Keratinocyte (primary cell): ENCODE data around the gene FGB. TPM values are rescaled to one million over a fixed set of nuclear protein-coding genes. Genes with fewer than 3 reads are reported as not detected.

ENCODE experiments used
- DNase-seq: peaks from one replicate; pipeline ENCODE4 v3.0.0-alpha.2; 2011; ENCODE audit warnings: low read depth, missing footprints, low spot score
- FAIRE-seq: peaks from 2 replicates; lab custom pipeline; 2011; peaks lifted over from hg19 to GRCh38; lab: Jason Lieb, UNC
- H2AFZ ChIP-seq: 2 replicates; pipeline ENCODE4 v1.6.0; 2012; ENCODE audit warnings: low read length, control low read depth, inconsistent platforms; ENCODE audit not compliant: control insufficient read depth
- H3K27ac ChIP-seq: 2 replicates; pipeline ENCODE4 v1.5.1; 2011; ENCODE audit warnings: low read length; ENCODE audit not compliant: control insufficient read depth, insufficient read depth
- H3K27me3 ChIP-seq: 3 replicates; pipeline ENCODE4 v1.6.0; 2011; ENCODE audit warnings: low read length; ENCODE audit not compliant: control insufficient read depth, insufficient read depth; ENCODE audit errors: extremely low read depth
- H3K36me3 ChIP-seq, 2 experiments: 2 replicates in 1 of 2; 3 replicates in 1 of 2; pipeline ENCODE4 v1.5.1; 2011; ENCODE audit warnings: low read length in 2 of 2, mild to moderate bottlenecking in 1 of 2; ENCODE audit not compliant: control insufficient read depth in 2 of 2, insufficient read depth in 2 of 2; ENCODE audit errors: extremely low read depth in 1 of 2
- H3K4me1 ChIP-seq: 3 replicates; pipeline ENCODE4 v1.5.1; 2011; ENCODE audit warnings: low read length; ENCODE audit not compliant: control insufficient read depth, insufficient read depth; ENCODE audit errors: extremely low read depth
- H3K4me2 ChIP-seq: 3 replicates; pipeline ENCODE4 v1.6.0; 2011; ENCODE audit warnings: low read depth, low read length; ENCODE audit not compliant: control insufficient read depth, insufficient read depth; ENCODE audit errors: extremely low read depth
- H3K4me3 ChIP-seq, 3 experiments: fragments of 200-600 bp in 1 of 3; sonication (generic) in 1 of 3; 2 replicates in 2 of 3; 3 replicates in 1 of 3; pipeline ENCODE4 v1.5.1; 2011 to 2016; ENCODE audit warnings: low read length in 3 of 3, mild to moderate bottlenecking in 3 of 3, control low read depth in 2 of 3, inconsistent platforms in 1 of 3, low read depth in 1 of 3, mixed read lengths in 1 of 3, mixed run types in 1 of 3, moderate library complexity in 1 of 3; ENCODE audit not compliant: control insufficient read depth in 2 of 3, insufficient read depth in 2 of 3; ENCODE audit errors: extremely low read depth in 1 of 3
- H3K79me2 ChIP-seq: 2 replicates; pipeline ENCODE4 v1.6.0; 2012; ENCODE audit warnings: low read length; ENCODE audit not compliant: control insufficient read depth, insufficient read depth
- H3K9ac ChIP-seq: 3 replicates; pipeline ENCODE4 v1.6.0; 2011; ENCODE audit warnings: low read length; ENCODE audit not compliant: control insufficient read depth, insufficient read depth; ENCODE audit errors: extremely low read depth
- H3K9me1 ChIP-seq: 3 replicates; pipeline ENCODE4 v1.6.0; 2011; ENCODE audit warnings: low read length; ENCODE audit not compliant: control insufficient read depth, insufficient read depth; ENCODE audit errors: extremely low read depth
- H3K9me3 ChIP-seq: 2 replicates; pipeline ENCODE4 v1.5.1; 2012; ENCODE audit warnings: low read depth, low read length; ENCODE audit not compliant: control insufficient read depth
- H4K20me1 ChIP-seq: 3 replicates; pipeline ENCODE4 v1.6.0; 2011; ENCODE audit warnings: low read length; ENCODE audit not compliant: control insufficient read depth, insufficient read depth; ENCODE audit errors: extremely low read depth
- CTCF ChIP-seq, 3 experiments: IDR thresholded peaks in 1 of 3; conservative IDR thresholded peaks in 1 of 3; optimal IDR thresholded peaks in 1 of 3; 2 replicates in 2 of 3; 3 replicates in 1 of 3; pipeline versions ENCODE3 to v1.5.1; 2011; ENCODE audit warnings: low read length in 3 of 3, mild to moderate bottlenecking in 3 of 3, moderate library complexity in 2 of 3, control low read depth in 1 of 3, inconsistent platforms in 1 of 3; ENCODE audit not compliant: insufficient read depth in 2 of 3; ENCODE audit errors: extremely low read depth in 1 of 3
- EZH2 ChIP-seq: IDR thresholded peaks from one replicate; pipeline ENCODE4 v1.6.1; 2012; ENCODE audit warnings: inconsistent platforms, mild to moderate bottlenecking, low read length, moderate library complexity
- dilution Hi-C: fragments of 300-500 bp; cut with MboI; formaldehyde crosslinking; loops from one replicate; pipeline ENCODE4 v1.7.0; 2020; ENCODE audit warnings: low sequenced_read_pairs; ENCODE audit not compliant: extremely low pct_ligation_motif_present
- polyA plus RNA-seq, 5 experiments: library from polyadenylated mRNA; depleted of rRNA in 3 of 5; stranded (reverse) in 3 of 5; stranded (forward) in 1 of 5; unstranded in 1 of 5; fragments of >200 nt; gene quantifications; 1 replicate in 1 of 5; 2 replicates in 3 of 5; 3 replicates in 1 of 5; pipeline versions ENCODE4 v1.2.1 to v1.2.3, GENCODE V29; 2011 to 2012; ENCODE audit warnings: missing spikeins in 2 of 5, low read depth in 1 of 5, low replicate concordance in 1 of 5

Gene FGB
- polyA plus RNA-seq, 1 donor (not counting 4 experiments of a cell fraction or from before 2014, with no cell fraction given): not detected

GRCh38 chr4:154559141-154559493 is 3.7 kb upstream of the FGB start:
- no peak overlapping the region for H3K27ac ChIP-seq
- TF ChIP-seq EZH2: no peak
- no peak for TF ChIP-seq CTCF (optimal IDR thresholded peaks at IDR 0.05 in 1 of 3, IDR thresholded peaks at IDR 0.05 in 1 of 3, conservative IDR thresholded peaks at IDR 0.05 in 1 of 3; ENCODE audit: extremely low read depth in 1 of 3, insufficient read depth in 2 of 3, low read length in 3 of 3)
- no peak for FAIRE-seq

GRCh38 chr4:154559494-154560418 is 3.1 kb upstream of the FGB start:
- H3K4me2 ChIP-seq: no peak overlapping the region
- H3K27me3 ChIP-seq: no peaks in the 10 kb centered on the region
- peak; percentile 64 to 79 (median 71) for TF ChIP-seq CTCF (optimal IDR thresholded peaks at IDR 0.05 in 1 of 3, IDR thresholded peaks at IDR 0.05 in 1 of 3, conservative IDR thresholded peaks at IDR 0.05 in 1 of 3; ENCODE audit: extremely low read depth in 1 of 3, insufficient read depth in 2 of 3, low read length in 3 of 3)
- TF ChIP-seq EZH2: no peak
- H3K9me3 ChIP-seq: no peaks in the 10 kb centered on the region
- no peaks in the 10 kb centered on the region for H3K79me2 ChIP-seq
- H2AFZ ChIP-seq: no peak overlapping the region
- FAIRE-seq: peak; percentile 69
- H3K9ac ChIP-seq: no peak overlapping the region
- no peaks in the 10 kb centered on the region for H3K4me1 ChIP-seq
- H3K4me3 ChIP-seq: no peak overlapping the region
- no peaks in the 10 kb centered on the region for H4K20me1 ChIP-seq
- dilution Hi-C loops: no loop called here
- no peak overlapping the region for H3K27ac ChIP-seq
- H3K36me3 ChIP-seq: no peaks in the 10 kb centered on the region
- no peaks in the 10 kb centered on the region for H3K9me1 ChIP-seq
- DNase-seq: no peak

More at GRCh38 chr4:154559141-154559493, 3.7 kb upstream of the FGB start:
- no peak overlapping the region for H2AFZ ChIP-seq
- H3K9me3 ChIP-seq: no peaks in the 10 kb centered on the region
- DNase-seq: no peak
- H3K79me2 ChIP-seq: no peaks in the 10 kb centered on the region
- H3K4me3 ChIP-seq: no peak overlapping the region
- H4K20me1 ChIP-seq: no peaks in the 10 kb centered on the region
- no peak overlapping the region for H3K9ac ChIP-seq
- dilution Hi-C loops: no loop called here
- H3K27me3 ChIP-seq: no peaks in the 10 kb centered on the region
- H3K4me1 ChIP-seq: no peaks in the 10 kb centered on the region
- no peaks in the 10 kb centered on the region for H3K36me3 ChIP-seq
- H3K9me1 ChIP-seq: no peaks in the 10 kb centered on the region
- H3K4me2 ChIP-seq: no peak overlapping the region
